SK-N-SH treated with all-trans-retinoic acid at 6 μM for 48 hours (cell line): ENCODE measurements around the gene SKIL.

Source experiments
- ARNTL ChIP-seq: fragments of 450-650 bp; formaldehyde crosslinking; IDR thresholded peaks from 2 replicates; pipeline ENCODE4 v1.5.0; 2020; ENCODE audit warnings: low read depth, mild to moderate bottlenecking, moderate library complexity, borderline replicate concordance
- BACH2 ChIP-seq: fragments of 250-450 bp; sonication (Bioruptor Pico); IDR thresholded peaks from 2 replicates; pipeline ENCODE4 v1.9.0; 2021; ENCODE audit warnings: mild to moderate bottlenecking, borderline replicate concordance
- CREB5 ChIP-seq: fragments of 250-450 bp; sonication (Bioruptor Pico); IDR thresholded peaks from 2 replicates; pipeline ENCODE4 v1.5.1; 2020; ENCODE audit warnings: low read depth, mild to moderate bottlenecking, moderate library complexity
- ESRRG ChIP-seq: fragments of 250-450 bp; sonication (Bioruptor Pico); IDR thresholded peaks from 2 replicates; pipeline ENCODE4 v1.6.1; 2021; ENCODE audit warnings: mild to moderate bottlenecking
- ISL1 ChIP-seq: fragments of 250-450 bp; sonication (Bioruptor Pico); IDR thresholded peaks from 2 replicates; pipeline ENCODE4 v2.1.2; 2022; ENCODE audit warnings: mild to moderate bottlenecking, moderate library complexity
- PATZ1 ChIP-seq: fragments of 250-450 bp; sonication (Bioruptor Pico); IDR thresholded peaks from 2 replicates; pipeline ENCODE4 v1.8.0; 2020; ENCODE audit warnings: mild to moderate bottlenecking, moderate library complexity, borderline replicate concordance
- RARB ChIP-seq: fragments of 250-450 bp; sonication (Bioruptor Pico); IDR thresholded peaks from 2 replicates; pipeline ENCODE4 v1.8.0; 2021; ENCODE audit warnings: mild to moderate bottlenecking, moderate library complexity
- TSHZ2 ChIP-seq: fragments of 250-450 bp; sonication (Bioruptor Pico); IDR thresholded peaks from 2 replicates; pipeline ENCODE4 v1.5.0; 2020; ENCODE audit warnings: mild to moderate bottlenecking, moderate library complexity
- ZC3H10 ChIP-seq: fragments of 250-450 bp; sonication (Bioruptor Pico); IDR thresholded peaks from 2 replicates; pipeline ENCODE4 v1.5.1; 2021; ENCODE audit warnings: mild to moderate bottlenecking, moderate library complexity
- ZFP3 ChIP-seq: fragments of 250-450 bp; sonication (Bioruptor Pico); IDR thresholded peaks from 2 replicates; pipeline ENCODE4 v1.5.0; 2020; ENCODE audit warnings: mild to moderate bottlenecking, moderate library complexity

GRCh38 chr3:170330366-170330765, 27.1 kb upstream of the SKIL start:
- no peak for TF ChIP-seq ZC3H10 (CRISPR knock-in tag)
- no peak for TF ChIP-seq RARB
- no peak for TF ChIP-seq ISL1
- TF ChIP-seq ZFP3 (CRISPR knock-in tag) = no peak
- no peak for TF ChIP-seq ARNTL (CRISPR knock-in tag)
- no peak for TF ChIP-seq PATZ1 (CRISPR knock-in tag)
- no peak for TF ChIP-seq BACH2
- TF ChIP-seq TSHZ2 (CRISPR knock-in tag) = no peak
- no peak for TF ChIP-seq ESRRG (CRISPR knock-in tag)
- no peak for TF ChIP-seq CREB5 (CRISPR knock-in tag)
